Activated T-cell treated with anti-CD3 and anti-CD28 coated beads for 48 hours (primary cell): Measurements from ENCODE around the gene SH3YL1.
A peak's percentile ranks its signal among the peaks of the same experiment; 100 is the strongest.

Experiments
- DNase-seq: peaks from one replicate; pipeline ENCODE4 v3.0.0-alpha.2; 2020; ENCODE audit warnings: low read depth

The SH3YL1 gene

GRCh38 chr2:281381-281780 is 17.5 kb upstream of the SH3YL1 start:
- DNase-seq: no peak

DNA sequence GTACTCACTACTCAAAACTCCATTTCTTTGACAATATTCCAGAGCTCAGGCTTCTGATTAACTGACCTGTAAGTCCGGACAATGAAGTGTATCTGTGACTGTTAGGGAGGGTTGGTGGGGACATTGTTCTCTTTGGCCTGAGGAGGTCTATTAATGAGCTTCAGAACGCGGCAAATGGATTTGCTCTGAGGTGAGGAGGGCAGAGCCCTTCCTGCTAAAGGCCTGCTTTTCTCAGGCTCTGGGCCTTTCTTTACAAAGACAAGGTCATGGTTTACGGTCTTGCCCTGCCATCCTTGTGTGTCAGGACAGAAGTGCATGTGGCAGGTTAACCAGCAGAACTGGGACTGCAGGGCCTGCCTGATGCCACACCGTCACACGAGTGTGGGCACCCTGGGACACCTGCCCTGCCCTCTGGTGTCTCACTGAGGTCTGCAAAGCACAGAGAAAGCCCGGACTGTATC is 16.8 kb upstream of the SH3YL1 start:
- DNase-seq: no peak

DNA sequence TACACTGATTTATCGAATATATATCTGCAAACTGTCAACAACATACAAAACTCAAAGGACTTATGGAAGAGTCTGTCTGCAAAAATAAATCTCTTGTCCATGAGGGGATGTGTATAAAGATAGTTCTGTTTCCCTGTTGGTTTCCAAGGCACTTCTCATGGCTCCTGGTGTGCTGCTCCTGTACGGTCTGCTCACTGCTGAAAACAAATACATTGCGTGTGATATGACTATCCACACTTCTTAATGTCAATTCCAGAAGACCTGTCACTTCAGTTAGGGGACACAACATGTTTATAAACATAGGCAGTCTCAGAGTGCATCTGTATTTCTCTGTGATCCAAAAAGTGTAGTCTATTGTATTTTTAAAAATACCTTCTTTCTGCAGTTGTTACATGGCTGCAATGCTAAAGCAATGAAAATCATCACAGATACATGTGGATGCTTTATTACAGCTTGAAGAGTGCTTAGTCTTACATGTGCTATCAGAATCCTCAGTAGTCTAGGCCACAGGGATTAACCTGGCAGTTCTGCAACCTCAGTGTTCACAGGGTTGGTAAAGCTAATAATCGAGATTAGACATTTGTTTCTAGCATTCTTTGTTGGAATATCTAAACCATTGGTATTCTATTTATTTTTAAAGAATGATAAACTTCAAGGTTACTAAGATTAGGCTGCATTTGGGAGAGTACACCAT is 16.3 kb upstream of the SH3YL1 start:
- no peak for DNase-seq

DNA sequence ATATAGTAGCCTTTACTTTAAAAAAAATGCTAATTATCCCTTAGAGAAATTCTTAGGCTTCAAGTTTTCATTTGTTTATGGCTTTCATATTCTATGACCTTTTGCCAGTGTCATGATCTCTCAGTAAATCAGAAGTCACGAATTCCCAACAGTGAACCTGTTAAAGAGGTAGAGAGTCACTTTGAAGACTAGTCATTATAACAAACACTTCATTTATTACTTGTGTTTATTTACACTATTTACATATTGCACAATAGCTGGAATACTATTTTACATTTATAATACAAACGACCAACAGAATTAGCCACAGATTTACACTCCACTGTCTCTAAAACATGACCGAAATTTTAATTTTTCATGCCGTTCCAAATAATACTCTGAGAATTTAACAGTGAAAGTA is 15.5 kb upstream of the SH3YL1 start:
- DNase-seq: no peak

- DNase-seq: no peak
These were observed 15.1 kb upstream of the SH3YL1 start for GRCh38 chr2:278927-279320.

GRCh38 chr2:278312-278926 is 14.6 kb upstream of the SH3YL1 start:
- no peak for DNase-seq

DNA sequence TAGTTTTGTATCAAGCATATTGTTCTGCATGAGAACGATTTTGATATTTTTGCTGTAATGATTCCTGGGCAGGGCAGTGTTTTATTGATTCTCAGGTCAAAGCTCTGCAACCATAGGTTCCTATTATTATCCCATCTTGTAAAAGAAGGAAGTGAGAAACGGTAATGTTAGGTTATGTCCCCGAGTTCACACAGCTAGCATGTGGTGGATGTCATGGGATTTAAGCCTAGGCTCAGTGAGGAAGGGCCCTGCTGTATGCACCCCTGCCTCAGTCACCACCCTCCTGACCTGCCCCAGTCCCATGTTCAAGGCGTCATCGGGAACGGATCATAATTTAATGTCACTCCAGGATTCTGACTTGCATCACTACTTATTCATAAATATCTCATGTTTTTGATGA is 11.6 kb upstream of the SH3YL1 start:
- no peak for DNase-seq

- no peak for DNase-seq
These were observed 10.7 kb upstream of the SH3YL1 start for GRCh38 chr2:274503-274902.

DNA sequence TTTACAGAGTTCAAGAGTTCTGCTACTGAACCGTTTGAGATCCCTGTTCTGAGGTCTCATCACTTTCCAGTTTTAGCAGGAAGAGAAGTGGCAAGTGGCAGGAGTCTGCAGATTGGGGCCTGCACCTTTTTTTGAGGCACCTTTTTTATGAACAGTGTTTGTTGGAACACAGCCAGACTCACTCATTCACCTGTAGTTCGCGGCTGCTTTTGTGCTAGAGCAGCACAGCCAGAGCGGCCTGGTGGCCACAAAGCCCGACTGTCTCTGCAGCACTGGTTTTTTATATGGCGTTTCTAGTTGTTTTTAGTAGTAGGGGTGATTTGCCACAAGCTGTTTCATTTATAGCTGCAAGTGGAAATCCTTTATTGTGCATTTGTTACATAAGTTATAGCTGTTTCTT is 9.5 kb upstream of the SH3YL1 start:
- DNase-seq: no peak

- no peak for DNase-seq
These were observed 8.1 kb upstream of the SH3YL1 start for GRCh38 chr2:271917-272316.

DNA sequence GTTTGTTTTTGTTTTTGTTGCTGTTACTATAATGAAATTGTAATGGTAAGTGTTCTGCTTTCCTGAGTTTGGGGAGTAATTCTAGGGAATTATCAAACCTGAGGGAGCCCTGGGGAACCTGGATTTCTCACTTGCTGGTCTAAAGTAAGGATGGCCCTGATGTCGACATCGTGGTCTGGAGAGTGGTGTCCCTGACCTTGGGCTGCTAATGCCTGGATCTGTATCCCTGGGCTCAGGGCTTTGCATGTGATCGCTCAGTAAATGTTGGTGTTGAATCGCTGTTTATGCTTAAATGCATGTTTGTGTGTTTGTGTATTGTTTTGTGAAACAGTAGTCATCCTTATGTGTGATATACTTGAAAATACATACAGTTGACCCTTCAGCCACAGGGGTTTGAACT is 7.0 kb upstream of the SH3YL1 start:
- no peak for DNase-seq

DNA sequence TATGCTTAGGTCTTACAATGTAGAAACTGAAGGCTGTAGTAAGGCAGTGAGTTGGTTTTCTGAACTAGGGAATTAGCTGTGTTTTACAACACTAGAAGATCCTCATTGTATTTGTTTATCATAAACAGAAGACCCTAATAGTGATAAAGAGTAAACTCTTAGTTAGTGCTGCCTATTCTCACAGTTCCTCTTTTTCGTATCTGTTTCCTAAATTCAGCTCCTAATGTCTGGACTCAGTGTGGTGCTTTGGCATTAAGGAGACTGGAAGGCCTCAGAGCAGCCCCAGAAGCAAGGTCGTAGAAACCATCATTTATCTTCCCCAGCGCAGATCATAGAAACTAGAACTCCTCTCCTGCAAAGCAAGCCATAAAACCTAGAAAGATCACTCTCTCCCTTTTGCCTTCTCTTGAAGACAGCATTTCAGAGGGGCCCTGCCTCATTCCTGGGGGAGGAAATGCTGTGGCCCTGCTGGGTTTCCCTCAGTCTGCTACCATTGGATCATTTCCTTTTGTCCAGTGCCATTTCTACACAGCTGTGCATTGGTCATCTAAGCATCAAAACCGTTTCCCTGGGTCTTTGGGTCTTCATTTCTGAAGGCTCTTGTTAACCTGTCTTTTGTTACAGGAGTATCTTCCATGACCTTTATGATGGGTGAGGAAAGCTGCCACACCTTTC is 5.7 kb upstream of the SH3YL1 start:
- DNase-seq: no peak

- DNase-seq: no peak
These were observed 4.5 kb upstream of the SH3YL1 start for GRCh38 chr2:268323-268722.

GRCh38 chr2:264493-265468 is 949 bp upstream of the SH3YL1 start, which contains the start of gene ACP1:
TSS of gene ACP1 (plus strand) at chr2:264947. CDS start at chr2:264965, 18 bp downstream.
- DNase-seq: peak; percentile 95

DNA sequence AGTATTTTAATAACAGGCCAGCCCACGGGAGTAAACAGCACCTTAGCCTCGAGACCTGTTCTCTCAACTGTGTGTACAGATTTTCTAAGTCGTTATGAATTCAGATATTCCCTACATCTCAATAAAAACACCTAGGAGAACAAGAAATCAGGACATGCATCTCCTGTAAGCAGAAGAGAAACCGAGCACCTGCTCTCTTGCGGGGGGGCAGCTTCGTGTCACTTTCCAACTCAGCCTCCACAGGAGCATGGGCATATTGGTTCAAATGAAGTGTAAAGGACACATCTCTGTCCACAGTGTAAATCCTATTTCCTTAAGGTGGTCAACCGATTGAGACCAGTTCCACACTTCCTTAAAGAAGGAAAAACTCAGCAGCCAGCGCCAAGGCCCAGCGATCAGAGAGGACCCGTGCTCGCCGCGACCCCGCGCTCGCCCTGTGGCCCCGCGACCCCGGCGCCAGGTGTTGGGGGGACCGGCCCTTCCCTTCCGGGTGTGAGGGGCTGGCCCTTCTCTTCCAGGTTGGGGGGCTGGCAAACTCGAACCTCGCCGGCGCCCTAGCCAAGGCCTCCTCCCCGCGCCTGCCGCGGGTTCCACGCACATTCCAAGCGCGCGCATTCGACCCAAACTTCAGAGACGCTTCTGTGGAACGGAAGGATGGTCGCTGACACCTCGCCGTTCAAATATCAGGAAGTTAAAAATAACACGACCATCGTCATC is 652 bp downstream of the SH3YL1 start:
- no peak for DNase-seq

DNA sequence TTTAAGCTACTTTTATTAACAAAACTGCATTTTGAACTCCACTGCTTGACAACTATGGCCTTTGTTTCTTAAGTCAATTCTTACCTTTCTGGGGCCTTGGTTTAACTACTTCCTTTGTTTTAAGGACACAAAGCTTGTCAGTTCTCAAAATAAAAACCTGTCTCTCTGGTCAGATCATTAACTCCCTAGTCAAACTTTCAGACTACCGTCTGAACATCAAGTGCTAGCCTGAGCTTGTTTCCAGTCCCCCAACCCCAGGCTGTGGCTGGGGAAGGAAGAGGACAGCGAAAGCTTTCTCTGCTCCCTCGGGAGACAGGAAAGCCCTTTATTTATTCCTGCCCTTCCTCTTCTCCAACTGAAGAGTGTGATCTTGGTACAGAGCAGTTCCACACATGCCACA is 1.7 kb downstream of the SH3YL1 start:
- no peak for DNase-seq

GRCh38 chr2:260507-261161 is 3.2 kb downstream of the SH3YL1 start:
- no peak for DNase-seq

DNA sequence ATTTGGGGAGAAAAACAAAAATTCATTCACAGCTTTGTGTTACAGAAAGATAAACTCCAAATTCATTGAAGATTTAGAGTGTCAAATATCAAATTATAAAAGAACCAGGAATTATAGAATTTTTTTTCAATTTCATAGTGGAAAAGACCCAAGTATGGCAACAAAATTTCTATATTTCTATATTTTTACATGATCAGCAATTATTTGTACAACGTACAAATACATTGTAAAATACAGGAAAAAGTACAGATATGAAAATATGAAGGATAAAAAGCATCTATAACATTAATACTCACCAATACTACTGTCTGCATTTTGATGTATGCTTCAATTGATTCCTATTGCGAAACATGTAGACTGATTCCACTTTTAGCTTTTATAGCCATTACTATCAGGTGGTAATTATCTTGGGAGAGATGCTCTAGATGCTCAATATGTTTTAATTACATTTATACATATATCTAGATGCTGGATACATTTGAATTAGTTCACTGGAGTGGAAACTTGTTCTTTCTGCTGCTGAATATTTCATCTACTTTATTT is 4.0 kb downstream of the SH3YL1 start:
- no peak for DNase-seq

DNA sequence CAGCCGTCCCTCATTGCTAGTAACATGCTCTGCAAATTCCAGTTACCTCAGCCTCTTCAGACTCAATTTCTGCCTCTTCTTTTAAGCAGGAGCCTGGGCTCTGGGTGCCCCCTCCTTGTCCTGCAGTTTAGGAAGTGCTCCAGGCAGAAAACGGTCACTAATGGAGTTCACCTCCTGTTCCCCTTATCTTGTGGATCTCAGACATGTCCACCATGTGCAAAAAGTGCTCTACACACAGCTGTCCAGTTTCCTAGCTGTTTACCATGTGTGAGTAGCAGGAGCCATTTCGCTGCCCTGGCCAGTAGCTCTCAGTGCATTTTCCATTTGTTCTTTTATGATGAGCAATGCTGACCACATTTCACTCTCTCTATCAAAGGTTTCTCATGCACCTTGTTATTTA is 4.9 kb downstream of the SH3YL1 start:
- DNase-seq: no peak

- no peak for DNase-seq
These were observed 6.0 kb downstream of the SH3YL1 start for GRCh38 chr2:257842-258241.

GRCh38 chr2:257429-257828 is 6.4 kb downstream of the SH3YL1 start:
- DNase-seq: no peak
